ENCODE data around the gene ILK. TPM values are rescaled to one million over a fixed set of nuclear protein-coding genes. Genes with fewer than 3 reads are reported as not detected.

Gene ILK
- total RNA-seq, 1 experiment from 2014 or later = 73.5 TPM

DNA sequence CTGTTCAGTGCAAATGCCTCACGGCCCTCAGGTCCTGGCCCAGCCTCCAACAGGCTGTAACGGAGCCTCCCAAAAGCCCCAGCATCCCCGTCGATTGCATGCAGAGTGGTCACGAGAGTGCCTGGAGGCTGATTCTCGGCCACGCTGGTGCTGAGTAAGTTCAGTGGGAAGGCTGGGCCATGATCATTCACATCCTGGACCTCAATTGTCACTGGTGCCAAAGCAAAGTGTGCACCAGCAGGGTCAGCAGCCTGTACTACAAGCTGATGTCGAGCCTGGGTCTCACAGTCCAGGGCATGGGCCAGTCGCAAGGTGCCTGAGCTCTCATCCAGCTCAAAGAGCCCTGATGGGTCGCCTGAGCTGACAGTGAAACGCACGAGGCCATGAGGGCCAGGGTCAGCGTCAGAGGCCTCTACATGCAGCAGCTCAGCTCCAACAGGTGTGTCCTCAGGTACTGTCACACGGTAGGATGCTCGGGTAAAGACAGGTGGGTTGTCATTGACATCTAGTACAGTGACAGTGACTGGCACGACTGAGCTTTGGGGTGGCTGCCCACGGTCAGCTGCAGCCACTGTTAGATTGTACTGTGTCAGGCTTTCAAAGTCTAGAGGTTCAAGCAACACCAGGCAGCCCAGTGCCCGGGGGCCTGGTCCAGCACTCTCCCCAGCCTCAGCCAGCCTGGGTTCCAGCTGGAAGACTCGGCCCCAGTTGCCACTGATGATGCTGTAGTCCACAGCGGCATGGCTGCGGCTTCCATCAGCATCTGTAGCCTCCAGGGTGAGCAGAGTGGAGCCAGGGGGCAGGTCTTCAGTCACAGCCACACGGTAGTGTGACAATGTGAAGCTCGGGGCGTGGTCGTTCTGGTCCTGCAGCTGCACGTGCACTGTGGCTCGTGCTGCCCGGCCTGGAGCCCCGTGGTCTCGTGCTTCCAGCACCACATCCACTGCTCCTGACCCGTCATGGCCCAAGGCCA lies 20.1 kb downstream of the ILK start (continued):
- TF ChIP-seq, protein P1, sequence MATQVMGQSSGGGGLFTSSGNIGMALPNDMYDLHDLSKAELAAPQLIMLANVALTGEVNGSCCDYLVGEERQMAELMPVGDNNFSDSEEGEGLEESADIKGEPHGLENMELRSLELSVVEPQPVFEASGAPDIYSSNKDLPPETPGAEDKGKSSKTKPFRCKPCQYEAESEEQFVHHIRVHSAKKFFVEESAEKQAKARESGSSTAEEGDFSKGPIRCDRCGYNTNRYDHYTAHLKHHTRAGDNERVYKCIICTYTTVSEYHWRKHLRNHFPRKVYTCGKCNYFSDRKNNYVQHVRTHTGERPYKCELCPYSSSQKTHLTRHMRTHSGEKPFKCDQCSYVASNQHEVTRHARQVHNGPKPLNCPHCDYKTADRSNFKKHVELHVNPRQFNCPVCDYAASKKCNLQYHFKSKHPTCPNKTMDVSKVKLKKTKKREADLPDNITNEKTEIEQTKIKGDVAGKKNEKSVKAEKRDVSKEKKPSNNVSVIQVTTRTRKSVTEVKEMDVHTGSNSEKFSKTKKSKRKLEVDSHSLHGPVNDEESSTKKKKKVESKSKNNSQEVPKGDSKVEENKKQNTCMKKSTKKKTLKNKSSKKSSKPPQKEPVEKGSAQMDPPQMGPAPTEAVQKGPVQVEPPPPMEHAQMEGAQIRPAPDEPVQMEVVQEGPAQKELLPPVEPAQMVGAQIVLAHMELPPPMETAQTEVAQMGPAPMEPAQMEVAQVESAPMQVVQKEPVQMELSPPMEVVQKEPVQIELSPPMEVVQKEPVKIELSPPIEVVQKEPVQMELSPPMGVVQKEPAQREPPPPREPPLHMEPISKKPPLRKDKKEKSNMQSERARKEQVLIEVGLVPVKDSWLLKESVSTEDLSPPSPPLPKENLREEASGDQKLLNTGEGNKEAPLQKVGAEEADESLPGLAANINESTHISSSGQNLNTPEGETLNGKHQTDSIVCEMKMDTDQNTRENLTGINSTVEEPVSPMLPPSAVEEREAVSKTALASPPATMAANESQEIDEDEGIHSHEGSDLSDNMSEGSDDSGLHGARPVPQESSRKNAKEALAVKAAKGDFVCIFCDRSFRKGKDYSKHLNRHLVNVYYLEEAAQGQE (IDR thresholded peaks at IDR 0.05; ENCODE audit: low read depth) = no peak
- TF ChIP-seq CBX3 (IDR thresholded peaks at IDR 0.05; ENCODE audit: low read depth) (no peak), EZH2phosphoT487 (IDR thresholded peaks at IDR 0.05; ENCODE audit: borderline replicate concordance) (no peak), TCF7L2 (IDR thresholded peaks at IDR 0.05; ENCODE audit: borderline replicate concordance, extremely low read depth, insufficient read depth, insufficient read length) (no peak), POLR2A (IDR thresholded peaks at IDR 0.05; ENCODE audit: borderline replicate concordance, extremely low read depth, insufficient read depth, insufficient read length) (no peak), EZH2 (IDR thresholded peaks at IDR 0.05) (no peak), JUND (IDR thresholded peaks at IDR 0.05) (no peak), ZFX (IDR thresholded peaks at IDR 0.05) (no peak)

DNA sequence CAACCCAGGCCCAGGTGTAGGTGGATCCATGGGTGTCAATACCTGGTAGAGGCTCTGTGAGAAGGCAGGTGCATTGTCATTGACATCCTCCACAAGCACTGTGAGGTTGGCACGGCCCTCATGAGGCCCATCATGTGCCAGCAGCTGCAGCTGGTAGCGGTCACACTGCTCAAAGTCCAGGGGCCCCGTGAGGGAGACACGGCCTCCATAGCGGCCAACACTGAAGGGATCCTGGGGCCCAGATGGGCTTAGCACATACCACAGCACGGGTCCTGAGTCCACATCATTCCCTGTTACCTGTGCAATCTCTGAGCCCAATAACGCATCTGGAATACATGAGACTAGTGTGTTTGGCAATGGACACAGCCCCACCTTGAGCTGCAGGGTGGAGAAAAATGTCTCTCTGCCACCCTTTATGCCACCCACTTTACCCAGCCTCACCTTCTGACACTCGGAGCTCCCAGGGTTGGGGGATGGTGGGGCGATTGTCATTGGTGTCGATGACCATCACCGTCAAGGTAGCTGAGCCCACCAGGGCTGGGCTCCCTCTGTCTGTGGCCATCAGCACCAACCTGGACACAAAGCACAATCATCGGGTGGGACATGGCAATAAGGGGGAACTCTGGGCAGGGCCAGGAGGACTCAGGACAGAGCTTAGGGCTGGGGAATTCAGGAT lies 21.7 kb downstream of the ILK start:
- DNase-seq (ENCODE audit: low read depth, low spot score) (no peak), ATAC-seq (no peak)
- Histone ChIP-seq H3K79me2 (ENCODE audit: insufficient read depth, low read length) (no peaks in the 10 kb centered on the region), H4K20me1 (ENCODE audit: insufficient read depth) (no peaks in the 10 kb centered on the region), H3K36me3 (ENCODE audit: control insufficient read depth in 1 of 2, insufficient read depth in 2 of 2, low read length in 2 of 2) (no peaks in the 10 kb centered on the region), H3K27me3 (ENCODE audit: insufficient read depth, low read length) (no peaks in the 10 kb centered on the region), H3K27ac (ENCODE audit: low read depth, low read length) (no peak overlapping the region), H3K9me3 (ENCODE audit: control insufficient read depth in 1 of 2, insufficient read depth in 1 of 2, low read depth in 1 of 2, low read length in 2 of 2) (no peaks in the 10 kb centered on the region), H2AFZ (ENCODE audit: low read depth, low read length, poor library complexity, severe bottlenecking) (no peak overlapping the region), H3K4me3 (replicated peaks in 1 of 2; ENCODE audit: low read depth in 1 of 2, low read length in 2 of 2) (no peak overlapping the region), H3K4me1 (ENCODE audit: control insufficient read depth in 1 of 2, insufficient read depth in 2 of 2, low read length in 2 of 2) (no peaks in the 10 kb centered on the region), H3K4me2 (ENCODE audit: low read length) (no peak overlapping the region), H3K9me2 (ENCODE audit: insufficient read depth) (no peaks in the 10 kb centered on the region), H3K9ac (ENCODE audit: low read length) (no peak overlapping the region)
- TF ChIP-seq, protein P2, sequence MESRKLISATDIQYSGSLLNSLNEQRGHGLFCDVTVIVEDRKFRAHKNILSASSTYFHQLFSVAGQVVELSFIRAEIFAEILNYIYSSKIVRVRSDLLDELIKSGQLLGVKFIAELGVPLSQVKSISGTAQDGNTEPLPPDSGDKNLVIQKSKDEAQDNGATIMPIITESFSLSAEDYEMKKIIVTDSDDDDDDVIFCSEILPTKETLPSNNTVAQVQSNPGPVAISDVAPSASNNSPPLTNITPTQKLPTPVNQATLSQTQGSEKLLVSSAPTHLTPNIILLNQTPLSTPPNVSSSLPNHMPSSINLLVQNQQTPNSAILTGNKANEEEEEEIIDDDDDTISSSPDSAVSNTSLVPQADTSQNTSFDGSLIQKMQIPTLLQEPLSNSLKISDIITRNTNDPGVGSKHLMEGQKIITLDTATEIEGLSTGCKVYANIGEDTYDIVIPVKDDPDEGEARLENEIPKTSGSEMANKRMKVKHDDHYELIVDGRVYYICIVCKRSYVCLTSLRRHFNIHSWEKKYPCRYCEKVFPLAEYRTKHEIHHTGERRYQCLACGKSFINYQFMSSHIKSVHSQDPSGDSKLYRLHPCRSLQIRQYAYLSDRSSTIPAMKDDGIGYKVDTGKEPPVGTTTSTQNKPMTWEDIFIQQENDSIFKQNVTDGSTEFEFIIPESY (IDR thresholded peaks at IDR 0.05; ENCODE audit: extremely low read depth, insufficient replicate concordance, low read length) = no peak
- TF ChIP-seq CEBPB (IDR thresholded peaks at IDR 0.05; ENCODE audit: low read depth) = no peak
- intact Hi-C loops (cut with micrococcal nuclease) = no loop called here
- ChIA-PET CTCF (no interaction called here), RAD21 (ENCODE audit: low non-redundant PET in 1 of 2, low total read pairs in 2 of 2, uncharacterized antibody in 2 of 2, unreplicated experiment in 2 of 2) (no interaction called here), POLR2A (no interaction called here)
- BruUV-seq (replicated peaks) = no TSS peak

Data from HCT116 (cell line).